NCI-H526 treated with DMSO at 0.1 percent for 48 hours (cell line): ENCODE data around the gene NEDD9.

Experiments
- DNase-seq: peaks from one replicate; lab custom pipeline; 2025; lab: John Stamatoyannopoulos, UW

The NEDD9 gene

GRCh38 chr6:11217360-11218101 lies 14.9 kb downstream of the NEDD9 start:
- no peak for DNase-seq

GRCh38 chr6:11215773-11216172 lies 16.7 kb downstream of the NEDD9 start:
- DNase-seq = no peak

GRCh38 chr6:11214901-11215300 lies 17.6 kb downstream of the NEDD9 start:
- no peak for DNase-seq

GRCh38 chr6:11214084-11214833 lies 18.2 kb downstream of the NEDD9 start:
- DNase-seq = no peak

- no peak for DNase-seq
Observed at GRCh38 chr6:11213422-11214021, 18.9 kb downstream of the NEDD9 start.

- no peak for DNase-seq
Observed at GRCh38 chr6:11212664-11213063, 19.8 kb downstream of the NEDD9 start.

GRCh38 chr6:11211254-11211653 lies 21.2 kb downstream of the NEDD9 start:
- no peak for DNase-seq

GRCh38 chr6:11210386-11211138 lies 21.9 kb downstream of the NEDD9 start:
- DNase-seq = no peak

GRCh38 chr6:11209906-11210305 lies 22.6 kb downstream of the NEDD9 start:
- DNase-seq = no peak

- no peak for DNase-seq
Observed at GRCh38 chr6:11209369-11209768, 23.1 kb downstream of the NEDD9 start.

- no peak for DNase-seq
Observed at GRCh38 chr6:11208854-11209253, 23.6 kb downstream of the NEDD9 start.

GRCh38 chr6:11208267-11208666 lies 24.2 kb downstream of the NEDD9 start:
- DNase-seq = no peak

- no peak for DNase-seq
Observed at GRCh38 chr6:11207199-11207968, 25.1 kb downstream of the NEDD9 start.

- no peak for DNase-seq
Observed at GRCh38 chr6:11206576-11206975, 25.9 kb downstream of the NEDD9 start.

- DNase-seq = no peak
Observed at GRCh38 chr6:11204794-11205366, 27.6 kb downstream of the NEDD9 start.

GRCh38 chr6:11204005-11204399 lies 28.5 kb downstream of the NEDD9 start:
- DNase-seq = no peak

- DNase-seq = no peak
Observed at GRCh38 chr6:11203306-11204004, 29.0 kb downstream of the NEDD9 start.

- DNase-seq = no peak
Observed at GRCh38 chr6:11202513-11203305, 29.8 kb downstream of the NEDD9 start.

- no peak for DNase-seq
Observed at GRCh38 chr6:11201772-11202512, 30.5 kb downstream of the NEDD9 start.
